NT2/D1 (cell line): ENCODE measurements around the gene CFAP410.

ENCODE experiments used
- DNase-seq: peaks from one replicate; pipeline ENCODE4 v3.0.0-alpha.2; 2011; ENCODE audit warnings: low read depth, low spot score
- H3K27me3 ChIP-seq: 2 replicates; pipeline ENCODE4 v1.6.0; 2011; ENCODE audit warnings: mild to moderate bottlenecking; ENCODE audit not compliant: insufficient read length, insufficient read depth
- H3K36me3 ChIP-seq: 2 replicates; pipeline ENCODE4 v1.6.1; 2011; ENCODE audit warnings: mild to moderate bottlenecking, low read length, mixed read lengths; ENCODE audit not compliant: insufficient read depth, insufficient read length
- H3K4me1 ChIP-seq: 2 replicates; pipeline ENCODE4 v1.5.1; 2011; ENCODE audit not compliant: insufficient read depth, insufficient read length
- H3K4me3 ChIP-seq: 2 replicates; pipeline ENCODE4 v1.5.1; 2011; ENCODE audit warnings: low read depth; ENCODE audit not compliant: insufficient read length
- H3K9ac ChIP-seq: 2 replicates; pipeline ENCODE4 v1.6.0; 2011; ENCODE audit warnings: low read depth; ENCODE audit not compliant: insufficient read length
- H3K9me3 ChIP-seq: 2 replicates; pipeline ENCODE4 v1.5.1; 2011; ENCODE audit warnings: mild to moderate bottlenecking, low read length; ENCODE audit not compliant: insufficient read depth
- SUZ12 ChIP-seq: IDR thresholded peaks from 2 replicates; pipeline ENCODE4 v1.6.1; 2011; ENCODE audit not compliant: insufficient read length, insufficient read depth; ENCODE audit errors: extremely low read depth
- YY1 ChIP-seq: IDR thresholded peaks from 2 replicates; pipeline ENCODE4 v1.6.1; 2011; ENCODE audit not compliant: insufficient read length, insufficient read depth
- ZNF274 ChIP-seq: IDR thresholded peaks from 2 replicates; pipeline ENCODE4 v1.6.1; 2011; ENCODE audit warnings: mild to moderate bottlenecking, low read depth, low read length

The CFAP410 gene

GRCh38 chr21:44331650-44332307 is 7.4 kb downstream of the CFAP410 start:
- Histone ChIP-seq H3K36me3 (peaks cover 91% of the 10 kb centered on the region), H3K4me3 (no peak overlapping the region), H3K4me1 (peaks cover 24% of the 10 kb centered on the region), H3K9ac (no peak overlapping the region), H3K9me3 (no peaks in the 10 kb centered on the region), H3K27me3 (no peaks in the 10 kb centered on the region)
- no peak for TF ChIP-seq ZNF274
- TF ChIP-seq SUZ12, result no peak
- TF ChIP-seq YY1, result no peak
- no peak for DNase-seq

DNA sequence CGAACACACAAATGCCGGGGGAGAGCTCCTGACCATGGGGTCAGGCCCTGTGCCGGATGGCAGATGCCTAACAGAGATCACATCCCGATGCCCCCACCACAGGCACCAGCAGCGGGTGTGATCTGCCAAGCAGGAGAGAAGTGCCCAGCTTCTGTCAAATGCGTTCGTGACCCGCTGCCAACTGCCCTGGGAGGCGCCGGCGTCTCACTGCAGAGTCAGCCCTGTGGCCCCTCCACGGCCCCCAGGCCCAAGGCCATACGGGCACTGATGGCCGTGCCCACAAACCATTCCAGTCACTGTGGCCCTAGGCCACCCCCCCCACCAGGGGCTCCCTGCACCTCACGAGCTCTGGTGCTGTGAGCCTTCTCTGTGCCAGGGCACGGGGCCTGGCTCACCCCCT is 8.0 kb downstream of the CFAP410 start:
- H3K27me3 ChIP-seq, result no peaks in the 10 kb centered on the region
- H3K9ac ChIP-seq, result no peak overlapping the region
- H3K9me3 ChIP-seq, result no peaks in the 10 kb centered on the region
- peaks cover 24% of the 10 kb centered on the region for H3K4me1 ChIP-seq
- DNase-seq, result no peak
- no peak overlapping the region for H3K4me3 ChIP-seq
- TF ChIP-seq SUZ12 (no peak), ZNF274 (no peak), YY1 (no peak)
- peaks cover 91% of the 10 kb centered on the region for H3K36me3 ChIP-seq

DNA sequence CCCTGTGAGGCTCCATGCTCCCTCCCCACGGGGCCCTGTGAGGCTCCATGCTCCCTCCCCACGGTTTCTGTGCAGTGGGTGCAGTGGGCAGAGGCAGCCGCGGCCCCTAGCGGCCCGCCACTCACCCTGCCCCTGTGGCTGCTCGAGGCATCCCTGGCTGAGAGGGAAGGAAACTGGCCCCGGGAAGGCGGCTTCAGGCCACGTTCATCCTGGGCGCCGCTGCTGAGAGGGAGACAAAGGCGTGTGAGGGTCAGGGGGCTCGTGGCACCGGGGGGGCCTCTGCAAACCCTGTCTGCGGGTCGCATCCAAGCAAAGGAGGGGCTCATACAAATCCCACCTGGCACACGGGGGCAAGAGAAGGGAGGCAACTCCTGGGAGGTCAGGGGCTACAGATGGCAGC is 8.5 kb downstream of the CFAP410 start:
- H3K4me1 ChIP-seq, result peaks cover 24% of the 10 kb centered on the region

DNA sequence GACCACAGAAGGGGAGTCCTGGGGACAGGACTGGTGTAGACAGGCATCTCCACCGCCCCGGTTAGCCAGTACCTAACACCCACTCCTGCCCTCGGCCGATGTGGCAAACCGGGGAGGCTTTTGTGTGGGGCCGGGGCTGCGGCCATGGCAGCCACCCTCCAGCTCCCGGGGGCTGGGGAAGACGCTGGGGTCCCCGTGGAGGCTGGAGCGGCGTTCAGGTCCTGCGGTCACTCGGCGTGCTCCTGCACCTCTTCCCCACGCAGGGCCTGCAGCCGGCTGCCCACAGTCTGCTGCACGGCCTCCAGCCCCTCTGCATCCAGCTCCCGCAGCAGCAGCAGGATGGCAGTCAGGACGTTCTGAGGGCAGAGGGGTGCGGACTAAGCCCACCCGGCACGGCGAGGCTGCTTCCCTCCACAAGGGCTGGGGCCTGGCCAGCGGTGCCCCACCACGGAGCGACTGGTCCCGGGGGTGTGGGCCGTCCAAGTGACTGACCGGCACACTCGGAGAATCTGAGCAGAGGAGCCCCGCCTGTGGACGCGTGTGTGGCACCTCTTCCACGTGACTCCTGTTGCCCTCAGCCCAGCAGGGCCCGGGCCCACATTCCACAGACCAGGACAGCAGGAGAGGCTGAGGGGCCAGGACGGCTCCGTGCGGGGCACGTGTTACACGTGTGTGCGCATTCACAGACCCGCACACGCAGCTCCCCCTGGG is 9.1 kb downstream of the CFAP410 start:
- H3K9ac ChIP-seq, result no peak overlapping the region

More for the DNA sequence above, 8.5 kb downstream of the CFAP410 start:
- Histone ChIP-seq H3K9me3 (no peaks in the 10 kb centered on the region), H3K27me3 (no peaks in the 10 kb centered on the region), H3K36me3 (peaks cover 92% of the 10 kb centered on the region), H3K9ac (no peak overlapping the region), H3K4me3 (no peak overlapping the region)
- no peak for TF ChIP-seq SUZ12
- no peak for TF ChIP-seq ZNF274
- no peak for TF ChIP-seq YY1
- DNase-seq, result no peak

GRCh38 chr21:44329086-44329889 is 9.9 kb downstream of the CFAP410 start:
- DNase-seq, result no peak
- no peaks in the 10 kb centered on the region for H3K9me3 ChIP-seq
- peaks cover 92% of the 10 kb centered on the region for H3K36me3 ChIP-seq

More for the DNA sequence above, 9.1 kb downstream of the CFAP410 start:
- no peak for TF ChIP-seq YY1
- no peak for TF ChIP-seq ZNF274
- no peak for TF ChIP-seq SUZ12
- Histone ChIP-seq H3K4me3 (no peak overlapping the region), H3K4me1 (peaks cover 24% of the 10 kb centered on the region), H3K27me3 (no peaks in the 10 kb centered on the region), H3K36me3 (peaks cover 92% of the 10 kb centered on the region), H3K9me3 (no peaks in the 10 kb centered on the region)
- no peak for DNase-seq

GRCh38 chr21:44328242-44328895 is 10.8 kb downstream of the CFAP410 start:
- Histone ChIP-seq H3K9me3 (no peaks in the 10 kb centered on the region), H3K9ac (no peak overlapping the region), H3K36me3 (peaks cover 93% of the 10 kb centered on the region), H3K4me3 (no peak overlapping the region), H3K27me3 (no peaks in the 10 kb centered on the region), H3K4me1 (peaks cover 11% of the 10 kb centered on the region)
- DNase-seq, result no peak
- TF ChIP-seq YY1, result no peak
- TF ChIP-seq SUZ12, result no peak
- no peak for TF ChIP-seq ZNF274

More at GRCh38 chr21:44329086-44329889, 9.9 kb downstream of the CFAP410 start:
- Histone ChIP-seq H3K27me3 (no peaks in the 10 kb centered on the region), H3K4me1 (peaks cover 20% of the 10 kb centered on the region), H3K9ac (no peak overlapping the region), H3K4me3 (no peak overlapping the region)
- no peak for TF ChIP-seq ZNF274
- TF ChIP-seq SUZ12, result no peak
- TF ChIP-seq YY1, result no peak
